ENCODE data around the gene LAMC2. TPM values are rescaled to one million over a fixed set of nuclear protein-coding genes. Genes with fewer than 3 reads are reported as not detected.

The LAMC2 gene
- total RNA-seq, 1 donor from 2014 or later: 4.5 TPM

DNA sequence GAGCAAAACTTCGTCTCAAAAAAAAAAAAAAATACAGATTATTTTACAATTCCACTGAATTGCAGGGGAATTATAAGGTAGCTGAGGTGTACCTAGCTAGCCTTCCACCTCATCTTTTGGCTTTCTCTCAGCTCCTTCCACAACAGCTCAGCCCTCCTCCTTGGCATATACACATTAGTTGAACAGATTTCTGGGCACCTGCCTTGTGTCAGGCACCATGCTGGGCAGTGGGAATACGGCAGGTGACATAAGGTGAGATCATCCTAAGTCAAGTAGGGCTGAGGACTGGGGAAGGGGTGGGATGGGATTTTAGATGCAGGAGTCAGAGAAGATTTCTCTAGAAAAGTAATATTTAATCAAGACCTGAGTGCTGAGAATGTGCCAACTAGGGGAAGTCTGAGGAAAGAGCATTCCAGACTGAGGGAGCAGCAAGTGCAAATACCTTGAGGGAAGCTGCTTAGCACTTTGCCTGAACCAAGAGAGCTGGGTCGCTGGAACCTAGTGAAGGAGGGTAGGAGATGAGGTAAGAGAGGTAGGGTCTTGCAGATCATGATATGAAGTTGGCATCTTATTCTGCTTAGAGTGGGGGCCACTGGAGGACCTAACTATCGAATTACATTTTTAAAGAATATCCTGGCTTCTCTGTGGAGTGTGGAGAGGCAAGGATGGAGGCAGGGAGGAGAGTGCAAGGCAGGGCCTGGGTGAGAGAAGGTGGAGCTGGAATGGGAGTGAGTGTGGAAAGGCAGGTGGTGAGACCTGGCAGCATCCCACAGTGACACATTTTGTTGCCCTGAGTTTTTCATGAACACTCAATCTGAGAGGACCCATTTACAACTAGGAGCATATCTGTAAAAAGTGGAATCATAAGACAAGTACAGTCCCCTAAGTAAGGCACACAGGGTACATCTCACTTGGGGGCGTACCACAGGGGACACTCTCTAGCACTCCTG lies 28.2 kb downstream of the LAMC2 start:
- Mint-ChIP-seq H3K27ac (no peak overlapping the region), H3K27me3 (peaks cover 23% of the 10 kb centered on the region), H3K9me3 (ENCODE audit: low read depth) (no peaks in the 10 kb centered on the region), H3K36me3 (ENCODE audit: insufficient read depth) (no peaks in the 10 kb centered on the region), H3K4me3 (ENCODE audit: low read depth) (no peak overlapping the region), H3K4me1 (ENCODE audit: low read depth) (peaks cover 6% of the 10 kb centered on the region)
- TF ChIP-seq, protein P1, sequence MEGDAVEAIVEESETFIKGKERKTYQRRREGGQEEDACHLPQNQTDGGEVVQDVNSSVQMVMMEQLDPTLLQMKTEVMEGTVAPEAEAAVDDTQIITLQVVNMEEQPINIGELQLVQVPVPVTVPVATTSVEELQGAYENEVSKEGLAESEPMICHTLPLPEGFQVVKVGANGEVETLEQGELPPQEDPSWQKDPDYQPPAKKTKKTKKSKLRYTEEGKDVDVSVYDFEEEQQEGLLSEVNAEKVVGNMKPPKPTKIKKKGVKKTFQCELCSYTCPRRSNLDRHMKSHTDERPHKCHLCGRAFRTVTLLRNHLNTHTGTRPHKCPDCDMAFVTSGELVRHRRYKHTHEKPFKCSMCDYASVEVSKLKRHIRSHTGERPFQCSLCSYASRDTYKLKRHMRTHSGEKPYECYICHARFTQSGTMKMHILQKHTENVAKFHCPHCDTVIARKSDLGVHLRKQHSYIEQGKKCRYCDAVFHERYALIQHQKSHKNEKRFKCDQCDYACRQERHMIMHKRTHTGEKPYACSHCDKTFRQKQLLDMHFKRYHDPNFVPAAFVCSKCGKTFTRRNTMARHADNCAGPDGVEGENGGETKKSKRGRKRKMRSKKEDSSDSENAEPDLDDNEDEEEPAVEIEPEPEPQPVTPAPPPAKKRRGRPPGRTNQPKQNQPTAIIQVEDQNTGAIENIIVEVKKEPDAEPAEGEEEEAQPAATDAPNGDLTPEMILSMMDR (IDR thresholded peaks at IDR 0.05; ENCODE audit: unreplicated experiment): no peak
- no peak for DNase-seq (ENCODE audit: low spot score, unreplicated experiment)

- H3K4me3 Mint-ChIP-seq (ENCODE audit: low read depth): no peak overlapping the region
These were observed 29.1 kb downstream of the LAMC2 start for GRCh38 chr1:183215076-183215720.

DNA sequence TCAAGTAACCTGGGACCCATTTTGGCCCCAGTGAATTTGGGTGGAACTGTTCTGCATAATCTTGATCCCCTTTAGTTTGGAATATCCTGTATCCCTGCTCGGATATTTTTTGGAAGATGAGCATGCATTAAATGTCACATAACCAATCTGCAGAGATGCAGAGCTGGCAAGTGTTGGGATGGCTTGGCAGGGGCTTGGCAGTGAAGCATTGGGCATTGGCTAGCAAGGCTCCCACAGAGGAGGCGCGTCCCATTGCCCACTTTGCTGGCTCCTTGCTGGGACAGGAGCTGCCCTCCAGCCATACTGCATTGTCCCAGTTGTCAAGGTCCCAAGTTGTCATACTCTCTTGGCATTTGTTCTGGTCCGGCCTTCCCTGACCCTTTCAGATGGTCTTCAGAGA lies 29.9 kb downstream of the LAMC2 start:
- TF ChIP-seq, protein P1 (IDR thresholded peaks at IDR 0.05; ENCODE audit: unreplicated experiment): no peak
- no peak for DNase-seq (ENCODE audit: low spot score, unreplicated experiment)
- no peak overlapping the region for H3K27ac Mint-ChIP-seq
- H3K4me3 Mint-ChIP-seq (ENCODE audit: low read depth): no peak overlapping the region
- H3K4me1 Mint-ChIP-seq (ENCODE audit: low read depth): peaks cover 10% of the 10 kb centered on the region
- H3K36me3 Mint-ChIP-seq (ENCODE audit: insufficient read depth): no peaks in the 10 kb centered on the region
- H3K9me3 Mint-ChIP-seq (ENCODE audit: low read depth): no peaks in the 10 kb centered on the region
- peaks cover 20% of the 10 kb centered on the region for H3K27me3 Mint-ChIP-seq

More at GRCh38 chr1:183215076-183215720, 29.1 kb downstream of the LAMC2 start:
- H3K27me3 Mint-ChIP-seq: peaks cover 23% of the 10 kb centered on the region
- H3K4me1 Mint-ChIP-seq (ENCODE audit: low read depth): peaks cover 10% of the 10 kb centered on the region
- TF ChIP-seq, protein P1 (IDR thresholded peaks at IDR 0.05; ENCODE audit: unreplicated experiment): no peak
- H3K9me3 Mint-ChIP-seq (ENCODE audit: low read depth): no peaks in the 10 kb centered on the region
- no peak for DNase-seq (ENCODE audit: low spot score, unreplicated experiment)
- H3K27ac Mint-ChIP-seq: no peak overlapping the region
- no peaks in the 10 kb centered on the region for H3K36me3 Mint-ChIP-seq (ENCODE audit: insufficient read depth)

DNA sequence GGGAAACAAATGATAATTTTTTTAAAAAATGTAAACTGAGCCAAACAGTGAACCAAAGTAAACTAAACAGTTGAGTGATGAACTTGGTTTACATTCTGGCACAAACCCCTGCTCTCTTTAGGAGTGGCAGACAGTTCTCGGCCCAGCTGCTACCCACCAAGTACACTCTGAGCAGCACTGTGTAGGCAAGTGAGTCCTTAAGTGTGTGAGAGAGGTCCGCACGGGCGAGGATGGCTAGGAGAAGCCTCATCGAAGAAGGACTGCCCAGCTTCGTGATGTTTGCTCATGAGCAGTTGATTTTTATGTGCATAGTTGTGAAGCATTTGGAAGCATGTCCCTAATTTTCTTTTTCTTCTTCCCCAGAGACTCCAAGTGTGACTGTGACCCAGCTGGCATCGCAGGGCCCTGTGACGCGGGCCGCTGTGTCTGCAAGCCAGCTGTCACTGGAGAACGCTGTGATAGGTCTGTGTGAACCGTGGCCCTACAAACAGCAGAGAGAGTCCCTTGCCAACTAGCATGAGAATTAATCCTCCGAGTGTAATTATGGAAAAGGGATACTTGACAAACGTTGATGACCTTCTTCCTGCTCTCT lies 32.1 kb downstream of the LAMC2 start:
- no peak for DNase-seq (ENCODE audit: low spot score, unreplicated experiment)
- Mint-ChIP-seq H3K27ac (no peak overlapping the region), H3K36me3 (ENCODE audit: insufficient read depth) (no peaks in the 10 kb centered on the region), H3K9me3 (ENCODE audit: low read depth) (no peaks in the 10 kb centered on the region), H3K27me3 (peaks cover 11% of the 10 kb centered on the region), H3K4me3 (ENCODE audit: low read depth) (no peak overlapping the region), H3K4me1 (ENCODE audit: low read depth) (peaks cover 10% of the 10 kb centered on the region)
- TF ChIP-seq, protein P1 (IDR thresholded peaks at IDR 0.05; ENCODE audit: unreplicated experiment): no peak

DNA sequence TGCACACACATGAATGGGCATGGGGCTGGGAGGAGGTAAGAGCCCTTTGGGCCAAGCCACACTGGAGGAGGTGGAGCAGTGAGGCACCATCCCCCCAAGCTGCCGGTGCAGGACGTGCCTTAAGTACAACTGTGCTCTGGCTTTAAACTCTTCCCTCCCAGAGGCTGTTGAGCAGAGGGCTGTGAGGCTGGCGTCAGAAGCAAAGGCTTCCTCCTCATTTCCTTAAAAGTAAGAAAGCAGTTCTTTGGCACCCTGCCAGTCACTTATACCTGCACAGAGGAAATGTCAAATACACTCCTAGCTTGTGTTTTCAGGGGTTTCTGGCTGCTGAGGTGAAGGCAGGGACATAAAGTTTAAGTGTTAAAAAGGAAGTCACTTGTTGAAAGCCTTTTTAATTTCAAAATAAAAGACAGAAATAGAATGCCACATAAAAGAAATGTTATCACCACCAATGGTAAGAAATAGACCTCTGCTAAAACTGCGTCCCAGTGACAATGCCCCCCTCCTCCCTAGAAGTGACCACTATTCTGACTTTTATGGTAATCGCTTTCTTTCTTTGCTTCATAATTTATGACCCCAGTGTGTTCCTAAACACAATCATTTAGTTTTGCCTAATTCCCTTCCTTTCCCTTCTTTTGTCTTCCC lies 33.0 kb downstream of the LAMC2 start:
- H3K27me3 Mint-ChIP-seq: peaks cover 11% of the 10 kb centered on the region
- DNase-seq (ENCODE audit: low spot score, unreplicated experiment): no peak
- no peaks in the 10 kb centered on the region for H3K36me3 Mint-ChIP-seq (ENCODE audit: insufficient read depth)
- H3K9me3 Mint-ChIP-seq (ENCODE audit: low read depth): no peaks in the 10 kb centered on the region
- no peak overlapping the region for H3K4me3 Mint-ChIP-seq (ENCODE audit: low read depth)
- H3K4me1 Mint-ChIP-seq (ENCODE audit: low read depth): peaks cover 10% of the 10 kb centered on the region
- no peak overlapping the region for H3K27ac Mint-ChIP-seq
- TF ChIP-seq, protein P1 (IDR thresholded peaks at IDR 0.05; ENCODE audit: unreplicated experiment): no peak
